DND-41 (cell line): Measurements from ENCODE around the gene ECSIT.

Experiments used
- ATAC-seq: fragments of 200-7000 bp; cut with Tn5 transposase; 3 replicates; pipeline ENCODE4 v1.9.1; 2021; ENCODE audit warnings: low read depth; ENCODE audit not compliant: insufficient read depth
- DNase-seq: peaks from one replicate; pipeline ENCODE4 v3.0.0-alpha.2; 2020
- H2AFZ ChIP-seq: 2 replicates; pipeline ENCODE4 v1.6.0; 2012; ENCODE audit warnings: low read depth, low read length
- H3K27ac ChIP-seq: 2 replicates; pipeline ENCODE4 v1.5.1; 2012; ENCODE audit warnings: low read length, inconsistent platforms
- H3K27me3 ChIP-seq: fragments of 200-600 bp; sonication (generic); 2 replicates; pipeline ENCODE4 v1.6.0; 2012; ENCODE audit warnings: low read length, mild to moderate bottlenecking, inconsistent platforms; ENCODE audit not compliant: insufficient read depth, poor library complexity
- H3K36me3 ChIP-seq: 2 replicates; pipeline ENCODE4 v1.5.1; 2012; ENCODE audit warnings: low read length, inconsistent platforms; ENCODE audit not compliant: insufficient read depth
- H3K4me1 ChIP-seq: 2 replicates; pipeline ENCODE4 v1.5.1; 2012; ENCODE audit warnings: mild to moderate bottlenecking, low read length; ENCODE audit not compliant: insufficient read depth
- H3K4me2 ChIP-seq: 2 replicates; pipeline ENCODE4 v1.6.0; 2012; ENCODE audit warnings: mild to moderate bottlenecking, moderate library complexity, low read length, inconsistent platforms; ENCODE audit not compliant: insufficient read depth
- H3K4me3 ChIP-seq, 2 experiments: fragments of 200-600 bp in 1 of 2; shearing (Covaris generic) in 1 of 2; 2 replicates each; pipeline ENCODE4 v1.5.1; 2012 to 2016; ENCODE audit warnings: inconsistent platforms in 2 of 2, low read length in 2 of 2, mild to moderate bottlenecking in 2 of 2, low read depth in 1 of 2, moderate library complexity in 1 of 2
- H3K79me2 ChIP-seq: 2 replicates; pipeline ENCODE4 v1.6.0; 2012; ENCODE audit warnings: low read length, inconsistent platforms; ENCODE audit not compliant: insufficient read depth
- H3K9ac ChIP-seq: 2 replicates; pipeline ENCODE4 v1.6.0; 2012; ENCODE audit warnings: low read depth, mild to moderate bottlenecking, inconsistent platforms, low read length, moderate library complexity
- H3K9me3 ChIP-seq: 2 replicates; pipeline ENCODE4 v1.5.1; 2012; ENCODE audit warnings: low read length, moderate library complexity, mild to moderate bottlenecking, inconsistent platforms; ENCODE audit not compliant: insufficient read depth, severe bottlenecking
- H4K20me1 ChIP-seq: 2 replicates; pipeline ENCODE4 v1.6.0; 2012; ENCODE audit warnings: low read length; ENCODE audit not compliant: insufficient read depth
- CTCF ChIP-seq: IDR thresholded peaks from 2 replicates; pipeline ENCODE4 v1.5.1; 2012; ENCODE audit warnings: borderline replicate concordance, low read length, moderate library complexity, mild to moderate bottlenecking; ENCODE audit not compliant: poor library complexity, severe bottlenecking; ENCODE audit errors: extremely low read depth
- EZH2 ChIP-seq: IDR thresholded peaks from 3 replicates; pipeline ENCODE4 v1.6.1; 2012; ENCODE audit warnings: borderline replicate concordance, low read depth, mild to moderate bottlenecking, moderate library complexity, low read length, inconsistent platforms; ENCODE audit not compliant: severe bottlenecking

ECSIT gene

GRCh38 chr19:11494634-11495285 is 34.2 kb downstream of the ECSIT start:
- Histone ChIP-seq H3K9ac (no peak overlapping the region), H3K4me2 (no peak overlapping the region), H3K4me1 (no peaks in the 10 kb centered on the region), H3K9me3 (no peaks in the 10 kb centered on the region), H3K36me3 (peaks cover 40% of the 10 kb centered on the region), H4K20me1 (0 out of 2 replicates have a peak, but pooled peaks cover 4% of the 10 kb centered on the region), H3K79me2 (no peaks in the 10 kb centered on the region), H3K4me3 (no peak overlapping the region), H3K27me3 (no peaks in the 10 kb centered on the region), H3K27ac (no peak overlapping the region), H2AFZ (no peak overlapping the region)
- DNase-seq = no peak
- no peak for TF ChIP-seq CTCF
- TF ChIP-seq EZH2 = no peak
- no peak for ATAC-seq

- TF ChIP-seq EZH2 (no peak), CTCF (no peak)
- Histone ChIP-seq H2AFZ (no peak overlapping the region), H3K27me3 (no peaks in the 10 kb centered on the region), H3K79me2 (no peaks in the 10 kb centered on the region), H3K4me2 (no peak overlapping the region), H4K20me1 (no peaks in the 10 kb centered on the region), H3K36me3 (peaks cover 27% of the 10 kb centered on the region), H3K27ac (no peak overlapping the region), H3K9me3 (no peaks in the 10 kb centered on the region), H3K4me3 (no peak overlapping the region), H3K4me1 (no peaks in the 10 kb centered on the region), H3K9ac (no peak overlapping the region)
- ATAC-seq (no peak), DNase-seq (no peak)
Observed at GRCh38 chr19:11489378-11489777, 39.6 kb downstream of the ECSIT start.

- H3K4me2 ChIP-seq = no peak overlapping the region
- H3K9ac ChIP-seq = no peak overlapping the region
- no peaks in the 10 kb centered on the region for H3K4me1 ChIP-seq
- no peak for TF ChIP-seq EZH2
- H4K20me1 ChIP-seq = no peaks in the 10 kb centered on the region
- no peaks in the 10 kb centered on the region for H3K27me3 ChIP-seq
- ATAC-seq (no peak), DNase-seq (no peak)
- no peaks in the 10 kb centered on the region for H3K79me2 ChIP-seq
- no peak overlapping the region for H3K27ac ChIP-seq
- H3K9me3 ChIP-seq = no peaks in the 10 kb centered on the region
- no peak overlapping the region for H2AFZ ChIP-seq
- no peak overlapping the region for H3K4me3 ChIP-seq
- H3K36me3 ChIP-seq = peaks cover 29% of the 10 kb centered on the region
Observed at GRCh38 chr19:11486661-11487503, 42.1 kb downstream of the ECSIT start.

- TF ChIP-seq EZH2 = no peak
- no peak for TF ChIP-seq CTCF
- Histone ChIP-seq H2AFZ (no peak overlapping the region), H3K9me3 (no peaks in the 10 kb centered on the region), H3K4me3 (no peak overlapping the region), H3K79me2 (no peaks in the 10 kb centered on the region), H3K4me2 (no peak overlapping the region), H3K27ac (no peak overlapping the region), H3K4me1 (no peaks in the 10 kb centered on the region), H4K20me1 (no peaks in the 10 kb centered on the region; the same call in 1 of the 2 replicates), H3K9ac (no peak overlapping the region), H3K36me3 (peaks cover 21% of the 10 kb centered on the region), H3K27me3 (no peaks in the 10 kb centered on the region)
- no peak for DNase-seq
- ATAC-seq = no peak
Observed at GRCh38 chr19:11485245-11485837, 43.6 kb downstream of the ECSIT start.
